Thyroid gland (tissue), 4 donors: Measurements from ENCODE around the gene CEP126. TPM values are rescaled to one million over a fixed set of nuclear protein-coding genes. Genes with fewer than 3 reads are reported as not detected.
A peak's percentile ranks its signal among the peaks of the same experiment; 100 is the strongest.

Experiments used
- DNase-seq, 2 donors: peaks; one replicate each; pipeline ENCODE4 v3.0.0-alpha.2; 2019
- H3K27ac ChIP-seq, 3 donors: fragments of 200-600 bp; sonication (generic); 1 replicate in 2 of 3; 2 replicates in 1 of 3; pipeline ENCODE4 v1.5.1; 2016 to 2019; ENCODE audit warnings: mild to moderate bottlenecking in 1 of 3, moderate library complexity in 1 of 3
- H3K27me3 ChIP-seq: fragments of 200-600 bp; sonication (generic); one replicate; pipeline ENCODE4 v1.5.1; 2019
- H3K36me3 ChIP-seq, 2 donors: fragments of 200-600 bp; sonication (generic); one replicate each; pipeline ENCODE4 v1.5.1; 2016 to 2019
- H3K4me1 ChIP-seq, 2 donors: fragments of 200-600 bp; sonication (generic); one replicate each; pipeline ENCODE4 v1.5.1; 2017 to 2019
- H3K4me3 ChIP-seq, 3 donors: fragments of 200-600 bp; sonication (generic); replicated peaks in 1 of 3; 1 replicate in 2 of 3; 2 replicates in 1 of 3; pipeline ENCODE4 v1.5.1; 2016; ENCODE audit warnings: mild to moderate bottlenecking in 1 of 3
- H3K9me3 ChIP-seq: fragments of 200-600 bp; sonication (generic); one replicate; pipeline ENCODE4 v1.5.1; 2017
- CTCF ChIP-seq, 6 experiments: fragments of 200-600 bp in 3 of 6; fragments of 450-650 bp in 3 of 6; sonication (generic) in 3 of 6; IDR thresholded peaks; one replicate each; pipeline ENCODE4 v1.5.1; 2016 to 2019; ENCODE audit warnings: antibody characterized with exemption in 6 of 6, mild to moderate bottlenecking in 2 of 6, inconsistent platforms in 1 of 6, moderate library complexity in 1 of 6
- POLR2A ChIP-seq, 2 donors: fragments of 450-650 bp; IDR thresholded peaks; one replicate each; pipeline ENCODE4 v1.6.1; 2017; ENCODE audit warnings: antibody characterized with exemption in 2 of 2, mild to moderate bottlenecking in 2 of 2, moderate library complexity in 1 of 2
- whole genome bisulfite sequencing, 2 donors: methylation state at CpG; one replicate each; pipeline ENCODE4 v1.1.5; 2017; 5-methylcytosine and 5-hydroxymethylcytosine counted together
- intact Hi-C: fragments of 100-400 bp; cut with DNase I; formaldehyde crosslinking; loops from one replicate; pipeline ENCODE4 v1.15.1; 2023
- total RNA-seq, 4 donors: library from RNA; depleted of rRNA; stranded (reverse); fragments of >200 nt; gene quantifications; one replicate each; pipeline ENCODE4 v1.2.3, GENCODE V29; 2016

Gene CEP126
- total RNA-seq, 4 donors from 2014 or later, result 6.3 to 10.6 (median 8.1) TPM

- TF ChIP-seq POLR2A (IDR thresholded peaks at IDR 0.05) (no peak), CTCF (IDR thresholded peaks at IDR 0.05) (no peak)
- H3K36me3 ChIP-seq, result no peaks in the 10 kb centered on the region
- intact Hi-C loops, result no loop called here
- H3K4me1 ChIP-seq, result no peaks in the 10 kb centered on the region
- H3K27me3 ChIP-seq, result no peaks in the 10 kb centered on the region
- WGBS, 2 donors, result 57 to 74% methylated on average over 3 of the region's 3 CpGs
- H3K9me3 ChIP-seq, result no peaks in the 10 kb centered on the region
- H3K4me3 ChIP-seq, result no peak overlapping the region
- no peak overlapping the region for H3K27ac ChIP-seq
- DNase-seq, result no peak
Measured at GRCh38 chr11:102017026-102017425, 102.2 kb downstream of the CEP126 start.

GRCh38 chr11:102026217-102026616, 111.4 kb downstream of the CEP126 start:
- no peaks in the 10 kb centered on the region for H3K4me1 ChIP-seq
- no peaks in the 10 kb centered on the region for H3K27me3 ChIP-seq
- no peaks in the 10 kb centered on the region for H3K36me3 ChIP-seq
- no peak overlapping the region for H3K27ac ChIP-seq
- no peak overlapping the region for H3K4me3 ChIP-seq
- DNase-seq, result no peak
- TF ChIP-seq POLR2A (IDR thresholded peaks at IDR 0.05) (no peak), CTCF (IDR thresholded peaks at IDR 0.05) (no peak)
- no peaks in the 10 kb centered on the region for H3K9me3 ChIP-seq
- intact Hi-C loops, result no loop called here
- 23% methylated on average over 4 of the region's 4 CpGs for WGBS, 2 donors

GRCh38 chr11:102026959-102027358, 112.1 kb downstream of the CEP126 start:
- no peak overlapping the region for H3K4me3 ChIP-seq
- DNase-seq, result no peak
- no peak overlapping the region for H3K27ac ChIP-seq
- no peaks in the 10 kb centered on the region for H3K9me3 ChIP-seq
- H3K27me3 ChIP-seq, result no peaks in the 10 kb centered on the region
- WGBS, 2 donors, result 40 to 47% methylated on average over 2 of the region's 2 CpGs
- no peaks in the 10 kb centered on the region for H3K36me3 ChIP-seq
- intact Hi-C loops, result no loop called here
- no peak for TF ChIP-seq CTCF (IDR thresholded peaks at IDR 0.05)
- no peak for TF ChIP-seq POLR2A (IDR thresholded peaks at IDR 0.05)
- H3K4me1 ChIP-seq, result no peaks in the 10 kb centered on the region

- H3K27me3 ChIP-seq, result no peaks in the 10 kb centered on the region
- H3K4me1 ChIP-seq, result no peaks in the 10 kb centered on the region
- H3K4me3 ChIP-seq, result no peak overlapping the region
- H3K9me3 ChIP-seq, result no peaks in the 10 kb centered on the region
- 77 to 80% methylated on average over 1 of the region's 1 CpG for WGBS, 2 donors
- H3K27ac ChIP-seq, result no peak overlapping the region
- TF ChIP-seq CTCF (IDR thresholded peaks at IDR 0.05) (no peak), POLR2A (IDR thresholded peaks at IDR 0.05) (no peak)
- DNase-seq, result no peak
- H3K36me3 ChIP-seq, result no peaks in the 10 kb centered on the region
- intact Hi-C loops, result no loop called here
Measured at GRCh38 chr11:102036757-102037156, 121.9 kb downstream of the CEP126 start.

- TF ChIP-seq POLR2A (IDR thresholded peaks at IDR 0.05) (no peak), CTCF (IDR thresholded peaks at IDR 0.05) (no peak)
- H3K36me3 ChIP-seq, result no peaks in the 10 kb centered on the region
- 23 to 26% methylated on average over 4 of the region's 4 CpGs for WGBS, 2 donors
- H3K27me3 ChIP-seq, result no peaks in the 10 kb centered on the region
- H3K4me3 ChIP-seq, result peak overlapping the region; percentile 7 to 55 (median 42)
- DNase-seq, result no peak
- intact Hi-C loops, result no loop called here
- H3K4me1 ChIP-seq, result no peaks in the 10 kb centered on the region
- H3K9me3 ChIP-seq, result no peaks in the 10 kb centered on the region
- peak overlapping the region in 2 of 3 donors; percentile 23 to 43 for H3K27ac ChIP-seq
Measured at GRCh38 chr11:102046841-102047240, 132.0 kb downstream of the CEP126 start.
